Activated naive CD8-positive, alpha-beta T cell treated with anti-CD3 and anti-CD28 coated beads, Interleukin-2, amount 10 ng/mL, durations not matched to agents 7 days and 5 days (primary cell): ENCODE measurements around the gene LDHAL6B. TPM values are rescaled to one million over a fixed set of nuclear protein-coding genes. Genes with fewer than 3 reads are reported as not detected.

Experiments used
- ATAC-seq: fragments of 150-1000 bp; cut with Tn5 transposase; one replicate; pipeline ENCODE4 v1.10.0; 2021; ENCODE audit warnings: low read depth, moderate library complexity
- POLR2A ChIA-PET: fragments of 350-600 bp; sonication (Branson Sonifier 250); formaldehyde crosslinking; loops from one replicate; lab custom pipeline; 2021; ENCODE audit warnings: antibody characterized with exemption; lab: Charles Lee
- DNase-seq: peaks from one replicate; pipeline ENCODE4 v3.0.0; 2021
- H3K27ac Mint-ChIP-seq: one replicate; pipeline ENCODE4 v1.8.0; 2022; ENCODE audit warnings: mild to moderate bottlenecking, mixed read lengths
- H3K27me3 Mint-ChIP-seq: one replicate; pipeline ENCODE4 v1.8.0; 2022; ENCODE audit warnings: mild to moderate bottlenecking, moderate library complexity, mixed read lengths
- H3K36me3 Mint-ChIP-seq: one replicate; pipeline ENCODE4 v1.8.0; 2021; ENCODE audit warnings: mild to moderate bottlenecking, mixed read lengths
- H3K4me1 Mint-ChIP-seq: one replicate; pipeline ENCODE4 v1.8.0; 2021; ENCODE audit warnings: mixed read lengths
- H3K4me3 Mint-ChIP-seq: one replicate; pipeline ENCODE4 v1.8.0; 2022; ENCODE audit warnings: mild to moderate bottlenecking, moderate library complexity, mixed read lengths
- H3K9me3 Mint-ChIP-seq: one replicate; pipeline ENCODE4 v1.8.0; 2021; ENCODE audit warnings: mixed read lengths
- total RNA-seq, 2 experiments: library from RNA; stranded (reverse); gene quantifications; one replicate each; pipeline ENCODE4 v1.2.3, GENCODE V29; 2021

Gene LDHAL6B
- total RNA-seq, 2 experiments from 2014 or later: not detected

DNA sequence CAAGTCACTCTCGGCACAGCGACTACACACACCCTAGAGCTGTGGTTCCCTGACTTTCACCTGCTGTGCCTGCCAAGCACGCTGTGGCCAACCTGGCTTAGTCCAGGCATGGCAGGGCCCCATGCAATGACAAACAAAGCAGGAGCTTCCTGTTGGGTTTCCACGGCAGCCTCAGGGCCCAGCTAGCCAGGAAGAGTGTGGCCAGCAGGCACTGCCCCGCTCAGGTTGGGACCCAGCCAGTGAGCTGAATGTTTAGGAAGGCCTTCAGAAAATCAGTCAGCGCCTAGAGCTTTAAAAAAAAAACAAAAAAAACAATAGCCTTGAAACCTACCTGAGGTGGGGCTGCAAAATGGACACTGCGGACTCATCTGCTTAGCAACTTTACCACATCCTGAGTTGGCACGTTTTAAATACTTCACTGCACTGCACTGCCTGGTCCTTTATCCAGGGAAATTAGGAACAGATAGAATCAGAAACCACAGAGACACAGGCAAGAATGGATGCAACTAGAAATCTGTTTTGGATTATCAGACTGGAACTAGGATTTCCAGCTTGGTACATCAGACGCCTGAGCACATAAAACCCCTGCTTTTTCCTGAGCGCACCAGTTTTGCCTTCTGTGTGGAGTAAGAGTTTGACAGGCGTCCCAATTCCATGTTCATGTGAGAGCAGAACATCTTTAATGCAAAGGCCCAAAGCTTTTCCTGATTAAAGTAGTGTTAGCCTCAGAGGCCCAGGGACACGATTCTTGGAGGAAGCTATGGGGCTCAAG, 36.2 kb upstream of the LDHAL6B start:
- POLR2A ChIA-PET: no interaction called here
- peaks cover 28% of the 10 kb centered on the region for H3K36me3 Mint-ChIP-seq
- H3K4me3 Mint-ChIP-seq: no peak overlapping the region
- H3K27me3 Mint-ChIP-seq: no peaks in the 10 kb centered on the region
- no peak for DNase-seq
- H3K4me1 Mint-ChIP-seq: peaks cover 22% of the 10 kb centered on the region
- H3K9me3 Mint-ChIP-seq: no peaks in the 10 kb centered on the region
- peak; percentile 38 for ATAC-seq
- H3K27ac Mint-ChIP-seq: no peak overlapping the region

DNA sequence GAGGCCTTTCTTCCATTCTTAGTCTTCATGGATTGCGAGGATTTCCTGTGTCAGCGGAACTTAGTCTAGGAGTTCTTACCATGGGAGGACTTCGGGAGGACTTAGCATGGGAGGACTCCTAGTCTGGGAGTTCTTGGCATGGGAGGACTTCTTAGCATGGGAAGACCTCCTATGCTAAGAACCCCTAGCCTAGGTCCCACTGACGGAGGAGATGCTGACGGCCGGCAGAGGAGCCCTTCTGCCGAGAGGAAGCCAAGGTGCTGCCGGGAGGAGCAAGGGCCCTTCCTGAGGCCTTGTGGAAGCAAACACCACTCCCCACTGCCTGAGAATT, 35.6 kb upstream of the LDHAL6B start:
- Mint-ChIP-seq H3K27me3 (no peaks in the 10 kb centered on the region), H3K36me3 (peaks cover 24% of the 10 kb centered on the region), H3K9me3 (no peaks in the 10 kb centered on the region), H3K4me3 (no peak overlapping the region), H3K27ac (no peak overlapping the region), H3K4me1 (peaks cover 19% of the 10 kb centered on the region)
- DNase-seq (no peak), ATAC-seq (no peak)
- POLR2A ChIA-PET: no interaction called here

DNA sequence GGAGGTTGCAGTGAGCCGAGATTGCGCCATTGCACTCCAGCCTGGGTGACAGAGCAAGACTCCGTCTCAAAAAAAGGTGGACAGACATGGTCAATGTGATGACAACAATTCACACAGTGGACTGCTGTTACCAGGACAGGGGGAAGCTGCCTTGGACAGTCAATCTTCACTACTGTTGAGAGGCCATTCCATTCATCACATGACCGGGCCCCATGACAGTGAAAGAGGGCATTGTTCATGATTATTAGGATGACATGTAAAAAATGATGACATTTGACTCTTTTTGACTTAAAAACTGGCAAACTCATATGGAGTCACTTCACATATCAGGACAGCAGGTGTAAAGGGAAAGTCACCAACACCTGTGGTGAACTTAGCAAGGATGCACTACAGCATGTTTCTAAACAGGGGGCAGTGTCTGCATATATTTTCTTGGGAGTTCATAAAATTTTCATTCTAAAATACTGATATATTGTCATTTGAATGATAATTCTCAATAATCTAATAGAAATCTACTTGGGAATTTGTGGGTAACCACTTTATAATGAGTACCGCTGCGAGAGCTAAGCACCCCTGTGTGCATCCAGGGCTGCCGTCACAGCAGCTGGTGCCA, 34.2 kb upstream of the LDHAL6B start:
- no peak for DNase-seq
- Mint-ChIP-seq H3K27me3 (no peaks in the 10 kb centered on the region), H3K4me3 (no peak overlapping the region), H3K27ac (no peak overlapping the region), H3K4me1 (peaks cover 15% of the 10 kb centered on the region), H3K9me3 (no peaks in the 10 kb centered on the region), H3K36me3 (peaks cover 23% of the 10 kb centered on the region)
- ATAC-seq: no peak
- POLR2A ChIA-PET: no interaction called here

DNA sequence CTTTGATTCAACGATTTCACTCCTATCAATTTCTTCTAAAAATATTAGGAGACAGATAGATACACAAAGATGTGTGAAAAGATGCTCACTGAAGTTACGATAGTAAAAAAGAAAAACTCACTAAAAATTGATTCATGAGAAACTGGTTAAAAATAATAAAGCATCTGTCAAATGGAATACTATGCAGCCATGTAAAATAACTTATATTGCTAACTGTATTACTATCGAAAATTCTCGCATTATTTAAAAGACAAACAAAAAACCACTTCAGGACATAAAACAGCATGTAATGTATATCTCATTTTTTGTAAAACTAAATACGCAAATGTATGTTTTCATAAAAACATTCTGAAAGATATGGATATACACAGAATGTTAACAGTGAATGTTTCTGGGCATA, 33.4 kb upstream of the LDHAL6B start:
- no peak overlapping the region for H3K27ac Mint-ChIP-seq
- peaks cover 14% of the 10 kb centered on the region for H3K4me1 Mint-ChIP-seq
- peaks cover 3% of the 10 kb centered on the region for H3K27me3 Mint-ChIP-seq
- H3K9me3 Mint-ChIP-seq: no peaks in the 10 kb centered on the region
- ATAC-seq: no peak
- H3K36me3 Mint-ChIP-seq: peaks cover 29% of the 10 kb centered on the region
- no peak overlapping the region for H3K4me3 Mint-ChIP-seq
- DNase-seq: no peak
- POLR2A ChIA-PET: no interaction called here

DNA sequence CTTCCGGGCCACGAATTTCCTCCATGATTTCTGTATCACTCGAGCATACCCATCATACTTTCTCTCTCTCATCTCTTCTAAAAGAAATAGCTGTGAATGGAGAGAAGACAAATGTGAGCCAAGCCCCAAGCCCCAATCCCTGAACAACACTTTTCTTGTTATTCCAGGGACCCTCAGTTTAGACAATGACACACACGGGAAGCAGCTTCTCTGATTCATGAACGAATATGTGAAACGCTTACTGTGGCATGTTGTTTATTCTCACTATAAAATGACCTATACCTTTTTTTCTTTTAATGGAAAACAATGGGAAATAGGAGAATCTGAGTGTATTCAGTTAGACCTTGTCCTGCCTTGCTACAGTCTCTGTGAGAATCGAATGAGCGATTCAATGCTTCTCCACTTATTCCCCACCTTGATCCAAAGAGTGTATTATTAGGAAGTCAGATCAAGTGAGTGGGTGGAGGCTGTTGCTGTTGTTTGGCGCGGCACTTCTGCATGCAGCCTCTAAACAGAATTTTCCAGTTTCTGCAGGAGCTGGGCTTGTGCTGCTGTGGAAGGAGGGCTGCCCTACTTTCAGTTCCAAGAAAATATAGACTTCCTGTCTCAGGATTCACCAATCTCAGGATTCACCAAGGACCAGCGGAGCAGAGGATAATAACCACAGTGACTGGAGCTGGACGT, 32.4 kb upstream of the LDHAL6B start:
- Mint-ChIP-seq H3K36me3 (peaks cover 31% of the 10 kb centered on the region), H3K27me3 (peaks cover 3% of the 10 kb centered on the region), H3K9me3 (no peaks in the 10 kb centered on the region), H3K4me3 (no peak overlapping the region), H3K27ac (no peak overlapping the region), H3K4me1 (peaks cover 8% of the 10 kb centered on the region)
- POLR2A ChIA-PET: no interaction called here
- DNase-seq (no peak), ATAC-seq (no peak)

DNA sequence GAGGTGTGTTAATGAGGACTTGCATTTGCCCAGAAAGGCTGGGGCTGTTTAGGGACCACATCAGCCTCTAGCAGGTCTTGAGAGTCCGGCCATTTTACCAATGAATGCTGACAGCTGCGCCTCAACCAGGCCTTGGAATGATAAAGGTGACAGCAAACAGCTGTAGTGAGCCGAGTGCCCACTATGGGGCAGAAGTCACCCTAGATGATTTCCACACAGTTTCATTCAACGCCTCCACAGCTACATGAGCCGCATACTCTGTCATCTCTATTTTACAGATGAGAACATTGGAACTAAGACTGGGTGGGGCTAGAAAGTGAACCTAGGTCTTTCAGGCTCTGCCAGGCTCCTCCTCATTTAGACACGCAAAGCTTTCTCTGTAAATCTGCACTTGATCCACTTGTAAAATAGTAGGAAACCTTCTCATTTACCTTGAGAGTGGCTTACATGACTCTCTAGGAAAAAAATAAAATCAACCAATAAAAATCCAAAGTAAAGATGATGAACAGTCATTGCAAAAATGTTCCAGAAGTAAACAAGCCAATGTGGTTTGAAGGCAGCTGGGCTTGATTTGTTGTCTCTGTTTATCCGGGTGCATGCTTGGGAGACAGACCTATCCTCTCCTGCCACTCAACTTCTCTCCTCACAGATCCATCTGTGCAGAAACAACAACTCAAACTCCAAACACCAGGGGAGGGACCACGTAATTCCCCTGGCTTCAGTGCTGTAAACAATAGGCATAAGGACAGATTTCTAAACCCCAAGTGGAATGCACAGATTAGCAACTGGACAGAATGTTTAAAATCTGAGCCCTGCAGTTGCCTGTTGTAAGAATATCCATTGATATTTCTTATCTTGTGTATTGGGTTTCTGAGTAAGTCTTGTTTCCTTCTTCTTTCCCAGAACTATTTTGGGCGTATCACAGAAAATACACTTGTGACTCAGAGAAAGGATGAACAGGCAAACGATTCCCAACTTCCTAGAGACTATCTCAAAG, 31.5 kb upstream of the LDHAL6B start:
- DNase-seq (no peak), ATAC-seq (peak; percentile 42)
- Mint-ChIP-seq H3K36me3 (peaks cover 28% of the 10 kb centered on the region), H3K4me3 (no peak overlapping the region), H3K9me3 (no peaks in the 10 kb centered on the region), H3K27ac (no peak overlapping the region), H3K27me3 (peaks cover 3% of the 10 kb centered on the region), H3K4me1 (peaks cover 5% of the 10 kb centered on the region)
- POLR2A ChIA-PET: no interaction called here

DNA sequence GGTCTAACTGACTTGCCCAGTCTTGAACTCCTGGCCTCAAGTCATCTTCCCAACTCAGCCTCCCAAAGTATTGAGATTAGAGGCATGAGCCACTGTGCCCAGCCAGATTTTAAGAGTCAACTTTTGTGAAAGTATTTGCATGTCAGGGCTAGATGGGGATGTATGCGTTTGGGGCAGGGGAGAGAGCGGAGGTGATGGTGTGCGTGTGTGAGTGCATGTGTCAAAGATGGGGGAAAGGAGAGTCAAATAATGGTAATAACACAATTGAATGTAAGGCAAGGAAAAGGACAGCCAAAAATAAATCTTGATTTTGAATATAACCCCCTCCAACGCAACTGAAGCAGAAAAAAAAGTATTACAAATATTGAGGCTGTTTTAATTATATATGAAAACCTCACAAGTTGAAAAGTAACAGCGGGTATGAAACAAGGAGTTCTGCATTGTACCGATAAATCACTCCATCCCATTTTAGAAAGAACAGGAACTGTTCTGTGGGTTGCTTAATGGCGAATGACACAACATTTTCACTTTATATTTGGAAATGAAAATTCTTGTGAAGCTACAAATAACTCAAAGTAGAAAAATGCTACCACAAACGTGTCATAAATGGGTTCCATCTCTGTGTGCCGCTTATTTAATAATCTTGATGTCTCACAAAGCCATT, 29.9 kb upstream of the LDHAL6B start:
- no peaks in the 10 kb centered on the region for H3K4me1 Mint-ChIP-seq
- peaks cover 36% of the 10 kb centered on the region for H3K36me3 Mint-ChIP-seq
- POLR2A ChIA-PET: no interaction called here
- H3K9me3 Mint-ChIP-seq: peaks cover 8% of the 10 kb centered on the region
- ATAC-seq: no peak
- no peak for DNase-seq
- H3K4me3 Mint-ChIP-seq: no peak overlapping the region
- H3K27ac Mint-ChIP-seq: no peak overlapping the region
- peaks cover 3% of the 10 kb centered on the region for H3K27me3 Mint-ChIP-seq

DNA sequence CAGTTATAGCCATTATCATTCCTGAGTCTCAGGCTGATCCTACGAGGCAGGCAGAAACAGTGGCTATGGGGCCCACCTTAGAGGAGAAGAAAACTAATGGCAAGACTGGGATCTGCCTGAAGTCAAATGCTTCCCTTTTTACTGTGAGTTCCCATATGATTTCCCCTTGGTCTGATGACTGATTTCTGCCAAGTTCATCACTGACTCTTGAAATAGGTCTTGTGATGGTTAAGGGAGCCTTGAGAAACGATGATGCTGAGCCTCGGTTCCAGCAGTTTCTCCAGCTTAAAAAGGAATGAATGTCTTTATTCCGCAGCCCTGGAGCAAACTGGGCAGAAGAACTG, 29.4 kb upstream of the LDHAL6B start:
- Mint-ChIP-seq H3K27ac (no peak overlapping the region), H3K4me3 (no peak overlapping the region), H3K4me1 (no peaks in the 10 kb centered on the region), H3K27me3 (peaks cover 3% of the 10 kb centered on the region), H3K36me3 (peaks cover 37% of the 10 kb centered on the region), H3K9me3 (peaks cover 9% of the 10 kb centered on the region)
- POLR2A ChIA-PET: no interaction called here
- no peak for ATAC-seq
- no peak for DNase-seq

DNA sequence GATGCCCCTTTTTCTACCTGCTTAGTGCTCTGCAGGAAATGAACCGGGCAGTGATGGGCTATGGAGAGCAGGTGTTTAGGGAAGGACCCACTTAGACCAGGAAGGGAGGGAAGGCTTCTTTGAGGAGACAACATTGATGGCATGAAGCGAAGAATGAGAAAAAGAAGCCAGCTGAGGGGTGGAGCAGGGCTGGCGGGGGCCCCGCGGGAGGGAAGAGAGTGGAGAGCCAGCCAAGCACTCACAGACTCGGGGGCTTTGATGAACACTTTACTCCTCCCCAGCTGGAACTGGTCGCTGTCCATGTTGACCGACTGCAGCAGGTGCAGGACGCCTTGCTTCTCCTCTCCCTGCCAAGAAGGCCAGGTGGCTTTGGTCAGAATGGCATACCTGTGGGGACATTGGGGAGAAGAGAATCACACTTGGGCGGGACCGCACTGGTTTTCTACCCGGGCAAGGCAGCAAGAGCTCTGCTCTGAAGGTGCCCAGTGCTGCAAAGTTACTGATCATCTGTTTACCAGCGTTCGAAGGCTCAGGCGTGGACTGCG, 28.4 kb upstream of the LDHAL6B start:
- Mint-ChIP-seq H3K27me3 (peaks cover 3% of the 10 kb centered on the region), H3K4me3 (no peak overlapping the region), H3K9me3 (peaks cover 13% of the 10 kb centered on the region), H3K27ac (no peak overlapping the region), H3K4me1 (no peaks in the 10 kb centered on the region), H3K36me3 (peaks cover 41% of the 10 kb centered on the region)
- POLR2A ChIA-PET: no interaction called here
- no peak for ATAC-seq
- no peak for DNase-seq

DNA sequence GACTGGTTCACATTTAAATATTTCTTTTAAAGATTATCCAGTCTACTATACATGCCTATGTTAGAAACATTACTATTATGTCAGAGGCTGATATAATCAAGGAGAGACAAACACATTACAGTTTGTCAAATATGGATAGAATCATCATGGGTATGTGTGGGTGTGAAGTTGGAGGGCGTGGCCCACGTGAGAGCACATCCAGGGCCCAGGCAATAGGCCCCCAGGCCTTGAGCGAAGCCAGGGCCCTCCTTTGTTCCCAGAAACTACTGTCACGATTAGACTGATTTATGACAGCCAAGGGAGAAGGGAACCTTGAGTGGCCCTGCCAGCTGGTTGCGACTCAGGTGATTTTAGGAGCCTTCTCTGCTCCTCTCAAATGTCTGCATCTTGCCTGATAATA, 26.9 kb upstream of the LDHAL6B start:
- POLR2A ChIA-PET: interaction anchor here (0.7 kb wide), 1 partner anchor 171 kb away, joined by 4 read pairs; no protein-coding TSS in a partner anchor
- peaks cover 3% of the 10 kb centered on the region for H3K27me3 Mint-ChIP-seq
- no peak overlapping the region for H3K4me3 Mint-ChIP-seq
- ATAC-seq (no peak), DNase-seq (no peak)
- peaks cover 22% of the 10 kb centered on the region for H3K9me3 Mint-ChIP-seq
- H3K27ac Mint-ChIP-seq: no peak overlapping the region
- H3K4me1 Mint-ChIP-seq: no peaks in the 10 kb centered on the region
- peaks cover 50% of the 10 kb centered on the region for H3K36me3 Mint-ChIP-seq

DNA sequence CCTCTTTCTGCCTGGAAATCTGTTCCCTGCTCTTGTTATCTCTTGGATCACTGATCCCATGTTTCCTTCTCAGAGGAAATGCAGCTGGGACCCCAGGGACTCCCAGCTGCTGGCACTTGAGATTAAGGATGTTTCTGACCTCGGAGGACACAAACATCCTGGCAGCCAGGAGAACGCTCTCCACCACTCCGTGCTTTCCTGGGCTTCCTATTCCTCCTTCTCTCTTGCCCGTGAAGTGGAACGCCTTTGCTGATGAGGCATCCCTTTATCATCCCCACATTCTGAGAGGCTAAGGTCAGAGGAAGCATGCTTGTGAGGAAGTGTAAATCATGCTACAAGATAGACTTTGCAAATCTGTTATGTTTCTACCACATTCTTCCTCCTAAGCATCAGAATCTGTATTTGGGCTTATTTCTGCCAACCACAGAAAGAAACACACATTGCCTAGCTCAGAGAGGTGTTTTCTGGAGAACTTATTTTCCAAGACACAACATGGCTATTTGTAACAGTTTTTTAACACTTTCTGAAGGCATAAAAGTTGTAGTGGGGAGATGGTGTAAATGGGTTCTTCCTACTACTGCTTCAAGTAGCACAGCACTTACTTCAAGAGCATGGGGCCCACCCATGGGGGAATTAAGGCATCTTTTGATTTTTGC, 25.6 kb upstream of the LDHAL6B start:
- H3K36me3 Mint-ChIP-seq: peaks cover 55% of the 10 kb centered on the region
- peaks cover 3% of the 10 kb centered on the region for H3K27me3 Mint-ChIP-seq
- H3K4me1 Mint-ChIP-seq: no peaks in the 10 kb centered on the region
- no peak overlapping the region for H3K4me3 Mint-ChIP-seq
- DNase-seq (no peak), ATAC-seq (no peak)
- H3K27ac Mint-ChIP-seq: no peak overlapping the region
- POLR2A ChIA-PET: no interaction called here
- H3K9me3 Mint-ChIP-seq: peaks cover 23% of the 10 kb centered on the region

DNA sequence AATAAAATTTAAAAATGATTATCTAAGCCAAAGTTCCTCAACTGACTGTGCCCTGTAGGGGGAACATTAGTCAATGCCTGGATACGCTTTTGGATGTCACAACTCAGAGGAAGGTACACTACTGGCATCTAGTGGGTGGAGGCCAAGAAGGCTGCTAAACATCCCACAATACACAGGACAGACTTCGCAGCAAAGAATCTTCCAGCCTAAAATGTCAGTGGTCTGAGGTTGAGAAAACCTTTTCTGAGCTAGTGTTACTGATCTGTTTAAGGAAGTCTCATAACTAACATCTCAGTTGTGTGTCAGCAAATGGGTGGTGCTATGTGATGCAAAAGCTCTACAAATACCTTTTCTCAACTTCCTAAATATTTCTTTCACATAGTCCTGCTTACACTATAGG, 20.9 kb upstream of the LDHAL6B start:
- no peaks in the 10 kb centered on the region for H3K27me3 Mint-ChIP-seq
- POLR2A ChIA-PET: no interaction called here
- no peak overlapping the region for H3K27ac Mint-ChIP-seq
- peaks cover 23% of the 10 kb centered on the region for H3K9me3 Mint-ChIP-seq
- H3K4me1 Mint-ChIP-seq: no peaks in the 10 kb centered on the region
- DNase-seq: no peak
- H3K36me3 Mint-ChIP-seq: peaks cover 61% of the 10 kb centered on the region
- ATAC-seq: no peak
- no peak overlapping the region for H3K4me3 Mint-ChIP-seq
